KBM-7 (cell line): ENCODE data around the gene LAMB4.

Experiments
- DNase-seq: peaks from one replicate; pipeline ENCODE4 v3.0.0-alpha.2; 2015
- in situ Hi-C: fragments of 300-500 bp; cut with MboI; formaldehyde crosslinking; loops from 2 replicates; pipeline ENCODE4 v1.14.3; 2020; ENCODE audit warnings: low sequenced_read_pairs, low pct_unique_long_range_greater_than_20kb, mixed read lengths

Gene LAMB4

DNA sequence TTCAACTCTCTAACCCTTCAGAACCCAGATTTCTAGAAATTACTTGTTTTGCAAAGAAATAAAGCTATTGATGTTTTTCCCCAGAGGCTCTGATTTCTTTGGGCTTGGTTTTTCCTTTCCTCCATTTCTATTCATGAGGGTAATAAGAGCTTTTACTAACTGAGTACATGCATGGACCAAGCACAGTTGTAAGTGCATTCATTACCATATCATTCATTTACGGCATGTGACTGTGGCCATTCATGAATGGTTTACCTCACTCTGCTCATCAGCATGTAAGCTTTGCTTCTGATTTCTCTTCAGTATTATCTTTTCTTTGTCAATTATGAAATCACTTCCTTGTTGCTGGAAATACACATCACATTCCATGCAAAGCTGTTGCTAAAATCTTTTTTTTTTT is 42.4 kb downstream of the LAMB4 start:
- in situ Hi-C loops = no loop called here
- no peak for DNase-seq

DNA sequence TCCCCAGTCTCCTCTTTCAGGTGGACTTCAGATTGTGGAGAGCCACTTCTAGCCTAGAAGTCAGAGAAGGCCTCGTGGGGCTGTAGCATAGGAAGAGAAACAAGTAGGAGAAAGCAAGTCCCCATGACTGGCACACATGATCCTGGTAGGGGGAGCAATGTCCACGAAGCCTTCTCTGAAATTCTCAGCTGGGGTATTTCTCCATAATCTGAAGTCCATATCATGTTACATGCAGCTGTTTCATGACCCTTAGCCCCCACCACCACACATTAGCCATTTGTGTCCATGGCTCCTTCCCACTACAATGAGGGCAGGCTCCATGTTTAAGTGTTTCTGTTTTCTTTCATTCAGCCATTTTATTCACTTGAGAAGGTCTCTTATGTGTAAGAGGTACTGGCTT is 43.2 kb downstream of the LAMB4 start:
- no peak for DNase-seq
- in situ Hi-C loops = no loop called here

DNA sequence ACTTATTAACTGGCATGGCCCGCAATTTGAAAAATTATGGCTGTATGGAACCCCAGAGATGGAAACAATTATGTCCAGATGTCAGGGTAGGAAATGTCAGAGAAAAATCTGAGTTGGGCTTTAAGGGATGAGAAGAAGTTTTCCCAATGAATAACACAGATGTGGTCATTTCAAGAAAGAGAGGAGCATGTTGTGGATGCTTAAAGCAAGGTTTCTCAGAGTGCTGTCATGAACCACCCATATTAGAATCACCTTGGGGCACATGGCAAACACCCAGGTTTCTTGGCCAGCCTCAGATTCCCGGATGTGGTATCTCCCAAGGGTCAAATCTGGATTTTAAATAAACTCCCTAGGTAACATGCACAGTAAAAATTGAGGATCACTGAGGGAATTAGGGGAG is 43.6 kb downstream of the LAMB4 start:
- no peak for DNase-seq
- in situ Hi-C loops = no loop called here

DNA sequence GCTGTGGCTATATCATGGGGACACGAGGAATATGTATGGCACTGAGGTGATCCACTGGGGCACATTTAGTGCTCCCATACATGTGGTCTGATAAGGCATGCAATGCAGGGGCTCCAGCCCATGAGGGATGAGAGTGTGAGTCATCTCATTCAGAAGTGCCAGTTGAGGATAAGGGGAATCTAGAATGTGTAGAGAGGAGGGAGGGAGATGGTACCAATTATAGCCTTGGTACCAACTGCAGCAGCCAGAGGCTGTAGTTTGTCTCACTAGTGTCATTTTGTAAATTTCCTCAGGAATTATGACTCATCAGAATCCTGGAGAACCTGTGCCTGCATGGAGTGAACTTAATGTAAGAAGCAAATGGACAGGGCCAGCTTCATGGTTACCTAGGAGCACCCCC is 46.2 kb downstream of the LAMB4 start:
- DNase-seq = no peak
- in situ Hi-C loops = no loop called here

DNA sequence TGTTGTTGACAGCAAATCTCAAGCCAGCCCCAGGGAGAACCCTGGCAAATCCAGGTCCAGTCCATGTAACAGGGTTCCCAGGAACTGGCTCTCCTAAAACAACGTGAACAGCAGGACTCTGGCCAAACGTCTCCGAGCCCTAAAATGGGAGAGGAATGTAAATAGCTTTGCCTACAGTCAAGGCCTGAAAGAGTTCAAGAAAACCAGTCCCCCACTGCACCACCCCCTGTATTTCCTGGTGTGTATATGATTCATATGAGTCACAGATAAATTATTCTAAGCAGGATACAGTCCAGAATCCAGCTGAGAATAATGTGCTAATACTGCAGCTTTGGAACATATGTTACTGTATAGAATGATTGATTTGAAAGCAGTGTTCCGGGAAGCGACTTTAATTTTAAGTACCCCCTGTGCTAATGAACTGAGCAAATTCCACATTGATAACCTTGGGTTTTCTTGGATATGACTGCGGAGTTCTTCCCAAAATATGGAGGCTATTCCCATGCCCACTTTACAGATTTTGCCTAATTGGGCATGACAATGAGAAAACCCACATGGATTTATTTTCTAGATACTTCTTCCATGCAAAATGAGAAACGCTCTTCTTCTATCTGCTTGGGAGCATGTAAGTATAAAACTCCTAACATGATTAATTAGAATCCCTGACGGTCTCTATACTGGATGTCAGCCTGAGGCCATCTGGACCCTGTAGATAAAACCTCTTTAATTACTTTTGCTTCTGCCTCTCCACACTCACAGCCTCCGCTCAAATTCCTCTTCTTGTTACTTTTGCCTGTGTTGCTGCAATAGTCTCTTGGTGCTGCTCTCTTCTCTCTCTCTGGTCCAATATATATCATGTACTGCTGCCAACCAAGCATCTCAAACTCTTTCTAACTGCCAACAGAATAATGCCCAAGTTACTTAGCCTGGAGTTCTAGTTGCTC is 50.2 kb downstream of the LAMB4 start:
- DNase-seq = no peak
- in situ Hi-C loops = no loop called here

DNA sequence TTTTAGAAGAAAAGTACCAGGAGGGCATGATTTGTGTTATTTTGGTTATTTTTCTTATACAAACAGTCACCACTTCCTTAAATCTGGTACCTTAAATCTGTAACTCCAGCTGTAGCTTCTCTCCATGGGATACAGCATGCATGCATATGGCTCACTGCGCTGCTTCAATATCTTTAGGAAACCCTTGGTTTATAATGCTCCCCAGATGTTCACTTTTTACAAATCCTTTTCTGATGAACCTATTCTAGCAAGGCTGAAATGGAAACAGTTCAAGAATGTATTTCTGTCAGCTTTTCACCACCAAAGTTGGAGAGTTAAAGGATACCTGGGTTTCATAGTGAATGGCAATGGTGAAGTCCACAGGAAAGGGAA is 50.9 kb downstream of the LAMB4 start:
- in situ Hi-C loops = no loop called here
- DNase-seq = no peak

DNA sequence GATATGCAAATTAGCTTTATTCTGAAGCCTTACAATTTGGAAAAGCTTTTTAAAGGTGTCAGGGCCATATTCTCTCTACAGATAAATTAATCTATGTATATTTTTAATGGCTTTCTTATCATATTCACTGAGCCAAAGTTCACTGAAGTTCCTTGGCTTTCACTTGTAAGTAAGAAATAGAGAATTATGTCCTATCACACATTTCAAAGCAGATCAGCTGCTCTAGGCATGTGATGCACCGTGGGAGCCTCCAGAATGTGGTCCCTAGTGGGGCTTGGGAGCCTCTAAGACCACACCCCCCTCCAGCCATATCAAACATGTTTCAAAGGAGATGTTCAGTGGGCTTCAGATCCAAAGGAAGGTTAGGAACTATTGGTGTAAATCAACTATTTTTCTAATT is 51.5 kb downstream of the LAMB4 start:
- no peak for DNase-seq
- in situ Hi-C loops = no loop called here

DNA sequence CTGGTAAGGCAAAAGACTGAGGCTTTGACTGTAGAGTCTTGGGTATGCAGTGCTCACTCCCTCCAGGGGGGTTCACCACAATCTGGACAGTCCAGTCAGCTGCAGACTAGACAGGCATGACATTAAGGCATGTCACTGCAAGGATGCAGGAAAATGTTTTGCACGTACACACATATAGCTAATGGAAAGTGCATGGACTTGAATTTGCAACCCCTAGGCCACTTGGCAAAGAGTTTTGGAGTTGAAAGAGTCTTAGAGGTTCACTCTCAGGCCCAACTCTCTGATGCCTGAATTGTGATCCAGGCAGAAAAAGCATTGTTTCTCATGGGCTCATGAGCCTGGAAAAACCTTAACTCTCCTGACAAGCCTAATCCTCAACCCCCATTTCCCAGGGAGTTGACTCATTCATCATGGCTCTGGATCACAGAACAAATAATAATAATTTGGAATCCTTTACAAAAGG is 51.9 kb downstream of the LAMB4 start:
- in situ Hi-C loops = no loop called here
- DNase-seq = no peak

DNA sequence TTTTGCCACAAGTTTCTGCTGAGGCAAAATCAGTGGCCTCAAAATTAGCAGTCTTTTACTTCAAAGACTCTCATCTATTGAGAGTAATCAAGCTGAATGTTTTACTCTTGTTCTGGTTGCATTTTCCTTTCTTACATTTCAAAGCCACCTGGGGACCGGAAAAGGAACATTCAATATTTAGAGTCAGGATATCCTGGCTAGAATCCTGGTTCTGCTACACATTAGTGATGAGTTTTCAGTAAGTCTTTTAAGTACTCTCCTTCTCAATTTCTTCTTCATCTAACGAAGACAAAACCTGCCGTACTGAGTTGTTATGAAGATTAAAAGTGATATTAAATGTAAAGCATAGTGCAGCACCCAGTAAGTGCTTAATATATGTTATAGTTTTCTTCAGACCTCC is 52.5 kb downstream of the LAMB4 start:
- DNase-seq = no peak
- in situ Hi-C loops = no loop called here

DNA sequence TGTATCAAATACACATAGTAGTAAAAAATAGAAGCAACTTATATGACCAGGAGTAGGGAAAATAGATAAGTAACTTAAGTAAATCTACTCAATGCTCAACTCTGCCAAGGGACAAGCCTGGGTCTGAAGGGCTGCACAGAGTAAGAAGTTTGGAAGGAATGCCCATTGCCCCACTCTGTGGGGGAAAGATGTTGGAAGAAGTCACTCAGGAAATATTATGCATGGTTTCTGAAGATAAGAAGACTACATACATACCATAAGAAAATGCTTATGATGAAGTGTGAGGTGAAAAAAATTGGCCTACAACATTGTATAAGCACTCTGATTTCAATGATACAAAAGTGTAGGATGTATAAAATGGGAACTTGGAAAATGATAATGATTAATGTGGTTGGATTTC is 54.0 kb downstream of the LAMB4 start:
- no peak for DNase-seq

DNA sequence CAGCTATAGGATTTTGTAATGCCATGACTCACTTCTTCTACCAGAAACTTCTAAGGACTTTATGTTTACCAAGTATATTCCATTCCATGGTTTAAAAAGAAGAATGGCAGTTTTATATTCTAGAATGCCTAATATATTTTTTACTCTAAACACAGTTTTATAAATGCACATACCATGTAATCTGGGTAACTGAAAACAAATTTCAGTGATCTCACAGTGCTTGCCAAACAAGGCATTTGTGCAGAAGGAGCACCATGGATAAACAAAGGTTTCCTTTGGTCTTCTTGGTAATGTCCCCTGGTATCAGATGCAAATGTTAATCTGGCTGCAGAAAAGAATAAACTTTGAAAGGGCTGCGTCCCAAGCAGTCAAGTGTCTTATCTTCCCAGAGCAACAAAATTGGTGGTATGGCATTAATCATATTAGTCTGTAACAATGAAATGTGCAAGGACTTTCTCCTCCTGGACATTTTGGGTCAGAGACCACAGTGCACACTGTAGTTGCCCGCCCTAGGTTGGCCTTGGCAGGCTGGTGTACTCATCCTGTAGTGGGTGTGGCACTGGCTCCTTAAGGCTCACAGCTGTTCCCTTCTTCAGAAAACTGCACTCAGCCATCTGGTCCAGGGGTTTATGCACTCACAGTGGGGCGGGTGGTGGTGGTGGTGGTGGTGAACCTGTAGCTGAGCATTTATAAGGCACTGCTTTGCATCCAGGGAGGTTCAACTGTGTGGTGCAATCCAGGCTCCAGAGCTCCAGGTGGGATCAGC is 56.7 kb downstream of the LAMB4 start:
- DNase-seq = no peak
- in situ Hi-C loops = no loop called here

More for the DNA sequence above, 54.0 kb downstream of the LAMB4 start:
- in situ Hi-C loops = no loop called here

DNA sequence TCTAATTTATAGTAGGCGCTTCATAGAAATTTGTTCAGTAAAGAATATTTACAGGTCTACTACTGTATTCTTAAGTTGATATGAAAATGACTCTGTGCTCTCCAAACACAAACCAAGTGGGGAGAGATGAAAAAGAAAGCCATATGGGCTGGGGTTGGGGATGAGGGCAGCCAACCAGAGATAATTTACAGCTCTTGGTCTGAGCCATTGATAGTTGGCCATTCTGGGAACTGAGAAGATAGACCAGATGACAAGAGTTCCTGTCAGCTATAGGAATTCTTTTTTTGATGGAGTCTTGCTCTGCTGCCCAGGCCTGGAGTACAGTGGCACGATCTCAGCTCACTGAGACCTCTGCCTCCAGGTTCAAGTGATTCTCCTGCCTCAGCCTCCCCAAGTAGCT is 57.4 kb downstream of the LAMB4 start:
- no peak for DNase-seq
- in situ Hi-C loops = no loop called here

DNA sequence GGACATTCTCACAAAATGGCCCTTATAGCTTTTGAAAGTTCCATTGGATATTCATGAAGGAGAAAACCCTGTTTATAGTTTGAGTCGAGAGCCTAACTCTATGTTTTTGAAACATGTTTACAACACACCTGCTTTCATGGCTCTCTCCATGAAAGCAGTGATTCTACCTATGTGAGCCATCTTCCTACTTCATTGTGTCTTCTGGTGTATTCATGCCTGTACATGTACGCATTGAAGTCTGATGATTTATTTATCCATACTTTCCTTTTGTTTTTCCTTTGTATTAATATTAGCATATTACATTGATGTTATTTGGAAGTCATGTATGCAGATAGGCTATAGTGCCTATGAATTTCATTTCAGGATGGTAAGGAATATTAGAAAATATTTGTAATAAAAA is 58.0 kb downstream of the LAMB4 start:
- DNase-seq = no peak
- in situ Hi-C loops = no loop called here

DNA sequence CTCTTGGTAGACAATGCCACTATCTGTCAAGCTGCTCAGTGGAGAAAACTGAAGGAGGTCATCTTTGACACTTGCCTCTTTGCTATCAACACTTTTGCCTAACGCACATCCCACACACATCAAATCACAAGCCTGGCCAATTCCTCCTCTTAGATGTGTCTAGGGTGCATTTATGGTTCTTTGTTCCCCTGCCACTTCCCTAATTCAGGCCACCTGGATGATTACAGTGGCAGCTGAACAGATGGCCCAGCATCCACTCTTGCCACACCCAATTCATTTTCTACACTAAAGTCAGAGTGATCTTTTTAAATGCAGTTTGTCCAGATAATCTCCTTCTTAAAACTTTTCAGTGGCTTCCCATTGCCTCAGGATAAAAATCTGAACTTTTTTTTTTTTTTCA is 58.6 kb downstream of the LAMB4 start:
- in situ Hi-C loops = no loop called here
- peak; percentile 36 for DNase-seq

DNA sequence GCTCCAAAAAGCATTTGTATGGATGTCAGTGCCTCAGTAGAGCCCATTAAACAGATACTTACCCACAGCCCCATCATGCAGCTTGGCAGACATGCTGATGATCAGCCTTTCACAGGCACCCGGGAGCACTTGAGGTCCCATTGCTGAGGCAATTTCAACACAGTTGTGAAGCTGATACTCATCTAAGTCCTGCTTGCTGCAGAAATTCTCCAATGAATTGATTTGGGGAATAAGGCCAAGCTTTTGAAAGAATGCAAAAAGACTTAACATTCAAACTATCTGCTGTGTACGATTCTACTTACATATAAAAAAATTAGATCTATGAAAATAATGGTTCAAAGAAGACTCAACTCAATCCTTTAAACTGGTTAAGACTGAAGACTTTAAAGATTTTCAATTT is 60.5 kb downstream of the LAMB4 start:
- DNase-seq = no peak
- in situ Hi-C loops = no loop called here

DNA sequence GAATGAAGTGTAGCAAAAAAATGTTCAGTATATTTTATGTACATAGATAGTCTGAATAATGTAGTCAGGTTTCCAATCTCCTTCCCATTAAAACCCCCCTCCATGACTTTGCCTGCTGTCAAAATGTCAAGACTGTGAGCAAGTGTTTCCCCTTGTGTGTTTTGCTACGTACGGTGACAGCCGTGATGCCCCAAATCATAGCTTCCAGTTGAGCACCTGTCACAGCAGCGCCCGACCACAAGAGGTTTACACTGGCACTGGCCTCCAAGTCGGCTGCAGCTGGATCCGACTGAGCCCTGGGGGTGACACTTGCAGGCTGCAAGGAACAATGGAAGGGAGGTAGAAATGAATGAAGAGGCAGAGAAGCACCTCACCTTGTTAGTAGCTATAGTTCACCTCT is 62.3 kb downstream of the LAMB4 start:
- DNase-seq = no peak
- in situ Hi-C loops = no loop called here

DNA sequence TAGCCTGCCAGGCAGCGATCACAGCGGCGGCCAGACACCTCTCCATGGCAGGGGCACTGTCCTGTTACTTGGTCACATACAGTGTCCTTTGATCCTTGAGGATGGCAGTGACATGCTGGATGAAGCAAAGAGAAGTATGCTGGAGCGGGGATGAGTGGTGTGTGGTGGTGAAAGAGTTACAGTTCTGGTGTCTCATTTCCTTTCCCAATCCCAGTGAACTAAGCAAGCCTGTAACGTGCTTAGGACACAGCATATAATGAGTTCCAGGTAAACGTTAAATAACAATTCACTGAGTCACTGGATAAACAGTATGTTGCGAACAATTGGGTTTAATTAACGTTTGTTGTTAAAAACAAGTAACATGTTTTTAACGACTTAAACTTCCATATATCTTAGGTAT is 63.7 kb downstream of the LAMB4 start:
- no peak for DNase-seq
- in situ Hi-C loops = no loop called here

DNA sequence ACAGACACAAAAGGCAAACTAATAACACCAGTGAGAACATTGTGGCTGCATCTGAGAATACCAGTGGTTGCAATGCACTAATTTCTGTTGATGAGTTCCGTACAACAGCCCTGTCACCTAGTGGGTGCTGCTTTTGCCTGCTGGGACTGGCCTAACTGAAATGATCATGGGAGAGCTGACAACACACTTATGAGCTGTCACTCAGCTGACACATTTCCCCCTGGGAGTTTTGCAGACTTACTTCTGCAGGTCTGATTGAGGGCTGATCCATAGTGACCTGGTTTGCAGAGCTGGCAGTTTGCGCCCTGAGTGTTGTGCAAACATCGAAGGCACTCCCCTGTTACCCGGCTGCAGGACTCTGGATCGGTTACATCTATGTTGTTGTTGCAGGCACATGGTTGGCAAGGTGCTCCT is 66.6 kb downstream of the LAMB4 start:
- no peak for DNase-seq
- in situ Hi-C loops = no loop called here

DNA sequence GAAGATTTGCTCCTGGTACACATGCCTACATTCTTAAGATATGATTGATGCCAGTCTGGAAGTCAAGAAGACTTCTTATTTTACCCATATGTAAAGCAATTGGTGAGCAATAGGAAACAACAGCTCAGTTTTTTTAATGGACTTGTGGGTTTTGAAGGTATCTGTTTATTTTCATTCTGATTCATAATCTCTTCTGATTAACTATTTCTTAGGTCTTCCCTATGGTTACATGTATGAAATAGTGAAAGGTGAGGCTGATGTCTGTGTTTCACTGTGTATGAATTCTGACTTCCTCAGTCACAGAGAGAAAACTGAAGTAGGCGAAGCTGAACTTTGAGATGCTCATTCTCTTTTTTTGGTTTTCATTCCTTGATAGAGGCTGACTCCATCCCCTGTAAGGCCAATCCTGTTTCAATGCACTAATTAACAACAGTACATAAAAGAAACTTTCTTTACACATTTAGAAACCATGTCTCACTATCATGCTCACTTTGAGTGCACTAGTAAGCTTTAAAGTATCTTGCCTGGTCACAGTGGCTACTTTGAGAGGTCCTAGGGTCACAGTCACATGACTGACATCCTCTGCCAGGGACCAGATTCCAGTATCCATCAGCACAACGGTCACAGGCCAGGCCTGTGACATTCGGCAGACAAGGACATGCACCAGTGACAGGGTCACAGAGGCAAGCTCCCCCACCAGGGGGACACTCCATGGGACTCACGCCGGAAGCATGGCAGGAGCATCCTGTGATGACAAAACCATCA is 67.7 kb downstream of the LAMB4 start:
- no peak for DNase-seq
- in situ Hi-C loops = no loop called here

DNA sequence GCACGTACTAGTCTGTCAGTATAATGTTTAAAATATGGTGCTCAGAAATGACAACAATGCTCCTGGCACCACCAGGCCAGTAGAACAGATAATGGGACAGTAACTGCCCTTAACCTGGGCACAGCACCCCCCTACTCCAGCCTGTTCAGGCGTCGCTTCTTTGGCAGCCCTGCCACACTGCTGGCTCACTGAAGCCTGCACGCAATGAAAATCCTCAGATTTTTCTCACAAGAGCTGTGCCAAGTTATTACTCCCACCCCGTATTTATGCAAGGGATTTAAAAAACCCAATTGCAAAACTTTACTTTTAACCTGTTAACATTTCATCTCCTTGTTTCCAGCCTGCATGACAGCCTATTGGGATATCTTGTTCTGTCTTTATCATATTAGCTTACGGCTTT is 70.6 kb downstream of the LAMB4 start:
- DNase-seq = no peak
- in situ Hi-C loops = no loop called here
